HL-60/S4 (cell line): ENCODE results near the gene NAA11.
"Not testable (repeated sequence)": the region's sequence is repeated elsewhere in the genome, so short reads cannot be mapped to it uniquely, and the experiment has no call there.

Source experiments
- in situ Hi-C: fragments of 300-500 bp; cut with MboI; formaldehyde crosslinking; loops from 2 replicates; pipeline ENCODE4 v1.14.3; 2022; ENCODE audit warnings: low sequenced_read_pairs

The NAA11 gene

DNA sequence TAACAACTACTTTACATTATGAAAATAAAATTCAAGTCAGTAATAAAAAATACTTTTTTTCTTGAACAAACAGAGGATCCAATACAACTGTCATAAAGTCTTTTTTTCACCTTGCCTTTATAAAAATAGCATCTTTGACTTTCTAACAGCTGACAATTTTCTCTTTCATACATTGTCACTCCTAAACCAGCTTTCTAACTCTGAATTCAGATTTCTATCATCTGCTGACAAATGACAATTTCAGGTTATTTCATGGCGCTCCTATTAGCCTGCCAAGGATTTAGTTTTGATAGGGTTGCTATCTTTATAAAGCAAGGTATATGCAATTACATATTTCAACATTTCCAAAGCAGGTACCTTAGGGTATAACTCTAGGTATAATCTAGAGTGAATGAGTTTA lies 14.6 kb downstream of the NAA11 start:
- in situ Hi-C loops = no loop called here

DNA sequence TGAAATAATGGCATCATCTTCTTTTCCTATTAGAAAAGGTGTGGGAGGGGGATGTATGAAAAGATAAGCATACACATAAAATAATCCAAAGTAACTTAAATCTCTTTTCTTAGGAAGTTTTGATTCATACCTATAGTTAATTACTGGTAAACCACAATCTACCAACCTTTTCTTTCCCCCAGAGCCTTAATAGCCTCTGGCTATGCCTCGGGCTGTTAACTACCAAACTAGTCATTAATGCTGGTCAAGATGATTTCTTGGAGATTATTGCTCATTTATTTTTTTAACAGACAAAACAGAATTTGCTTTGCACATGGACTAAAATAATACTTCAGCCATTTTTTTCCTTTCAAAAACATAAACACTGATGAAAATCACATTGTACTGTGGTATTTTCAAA lies 16.9 kb downstream of the NAA11 start:
- in situ Hi-C loops = no loop called here

DNA sequence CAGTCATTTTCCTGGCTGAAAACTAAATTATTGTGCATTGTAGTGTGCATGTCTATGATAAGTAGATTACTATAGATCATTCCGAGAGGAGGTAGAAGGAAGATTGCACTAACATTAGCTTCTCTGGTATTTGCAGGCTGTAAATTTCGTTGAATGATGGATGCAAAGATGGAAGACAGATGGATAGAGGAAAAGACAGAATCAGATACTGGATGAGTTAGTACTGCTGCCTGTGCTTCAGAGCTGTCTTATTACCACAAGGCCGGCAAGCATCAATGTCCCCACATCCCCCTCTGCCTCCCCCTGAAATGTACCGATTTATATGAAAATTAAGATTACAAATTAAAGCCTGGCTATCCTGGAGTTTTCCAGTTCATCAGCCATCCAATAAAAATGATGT lies 17.7 kb downstream of the NAA11 start:
- in situ Hi-C loops = no loop called here

GRCh38 chr4:79306795-79307194 lies 19.1 kb downstream of the NAA11 start:
- in situ Hi-C loops = no loop called here

DNA sequence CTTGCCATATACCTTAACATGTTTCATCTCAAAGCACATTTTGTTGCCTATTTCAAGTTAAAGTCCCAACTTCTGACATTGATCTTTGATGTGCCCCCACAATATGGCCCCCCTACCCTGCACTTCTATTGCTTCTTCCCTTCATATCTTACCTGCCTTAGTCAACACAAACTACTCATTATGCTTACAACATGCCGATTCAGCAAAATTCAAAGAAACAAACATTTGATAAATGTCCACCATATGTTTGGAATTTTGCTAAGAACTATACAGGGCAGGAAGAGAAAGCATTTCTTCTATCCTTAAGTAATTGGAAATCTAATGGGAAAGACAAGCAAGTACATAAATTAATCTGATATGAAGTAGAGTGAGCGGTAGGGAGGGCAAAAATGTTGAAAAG lies 25.6 kb downstream of the NAA11 start:
- in situ Hi-C loops = no loop called here

DNA sequence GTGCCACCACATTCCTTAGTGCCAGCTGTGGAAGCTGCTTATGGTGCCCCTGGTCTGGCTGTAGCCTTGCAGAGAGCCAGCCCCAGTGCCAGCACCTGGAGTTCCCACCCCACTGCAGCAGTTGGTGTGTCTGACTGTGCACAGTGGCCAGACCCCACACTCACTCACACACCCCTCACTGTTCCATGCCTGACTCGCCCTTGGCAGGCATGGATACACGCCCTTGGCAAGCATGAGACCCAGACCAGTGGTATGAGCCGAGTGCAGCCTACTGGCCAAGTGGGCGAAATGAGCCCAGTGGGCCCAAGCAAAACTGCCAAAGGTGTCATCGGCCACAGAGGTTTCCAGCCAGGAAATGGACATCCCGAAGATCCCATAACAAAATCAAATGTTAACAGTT lies 27.4 kb downstream of the NAA11 start:
- in situ Hi-C loops = no loop called here

- in situ Hi-C loops = no loop called here
Measured at GRCh38 chr4:79298027-79298426, 27.8 kb downstream of the NAA11 start.

DNA sequence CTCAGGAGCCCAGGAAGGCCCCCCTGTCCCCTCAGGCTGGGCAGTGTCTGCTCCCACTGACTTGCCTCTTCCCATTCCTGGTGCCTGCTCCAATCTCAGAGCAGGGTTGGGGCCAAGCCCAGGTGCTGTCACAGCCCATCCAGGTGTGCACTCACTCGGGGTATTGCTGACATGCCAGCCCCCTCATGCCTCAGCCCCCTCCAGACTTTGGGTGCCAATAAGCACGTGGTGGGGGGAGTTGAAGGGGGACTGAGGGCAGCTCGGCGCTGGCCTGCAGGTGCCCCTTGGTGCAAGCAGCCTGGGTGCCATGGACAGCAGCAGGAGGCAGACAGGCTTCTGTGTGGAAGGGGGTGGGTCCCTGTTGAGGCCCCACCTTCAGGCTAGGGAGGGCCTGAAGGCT lies 28.4 kb downstream of the NAA11 start:
- in situ Hi-C loops = no loop called here

- in situ Hi-C loops = no loop called here
Measured at GRCh38 chr4:79296768-79297428, 29.0 kb downstream of the NAA11 start.

DNA sequence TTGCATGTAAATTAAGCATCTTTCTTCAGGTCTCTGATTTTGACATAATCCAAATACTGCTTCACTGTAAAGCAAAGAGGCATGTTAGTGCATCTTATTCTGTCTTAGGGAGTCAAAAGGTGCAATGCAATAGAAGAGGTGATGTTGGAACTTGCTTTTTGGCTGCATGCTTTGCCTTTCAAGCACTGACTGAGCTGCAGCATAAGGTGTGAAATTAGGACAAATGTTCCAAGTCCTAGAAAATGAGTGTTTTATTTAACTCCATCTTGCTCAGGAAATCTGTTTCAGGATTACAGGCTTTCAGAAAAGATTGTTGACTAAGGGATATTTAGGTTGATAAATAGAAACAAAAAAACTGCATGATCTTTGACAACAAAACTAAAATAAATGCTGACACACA lies 30.8 kb downstream of the NAA11 start:
- in situ Hi-C loops = no loop called here

- in situ Hi-C loops = no loop called here
Measured at GRCh38 chr4:79294064-79294463, 31.8 kb downstream of the NAA11 start.

DNA sequence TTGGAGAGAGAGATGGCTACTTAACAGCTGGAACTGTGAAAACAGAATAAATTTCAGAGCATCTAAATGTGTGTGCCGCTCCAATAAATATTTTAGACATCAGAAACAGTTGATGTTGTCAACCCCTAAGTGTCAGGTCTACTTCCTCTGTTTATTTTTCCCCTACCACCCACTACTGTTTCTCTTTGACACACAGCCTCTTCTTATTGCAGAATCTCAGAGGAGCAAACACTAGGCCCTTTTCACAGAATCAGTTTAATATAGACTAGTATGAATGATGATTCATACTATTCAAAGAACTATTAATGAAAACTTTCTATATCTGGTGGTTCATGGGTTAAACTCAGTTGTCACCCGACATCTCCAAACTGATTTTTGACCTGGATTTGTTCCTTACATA lies 33.9 kb downstream of the NAA11 start:
- in situ Hi-C loops = no loop called here

DNA sequence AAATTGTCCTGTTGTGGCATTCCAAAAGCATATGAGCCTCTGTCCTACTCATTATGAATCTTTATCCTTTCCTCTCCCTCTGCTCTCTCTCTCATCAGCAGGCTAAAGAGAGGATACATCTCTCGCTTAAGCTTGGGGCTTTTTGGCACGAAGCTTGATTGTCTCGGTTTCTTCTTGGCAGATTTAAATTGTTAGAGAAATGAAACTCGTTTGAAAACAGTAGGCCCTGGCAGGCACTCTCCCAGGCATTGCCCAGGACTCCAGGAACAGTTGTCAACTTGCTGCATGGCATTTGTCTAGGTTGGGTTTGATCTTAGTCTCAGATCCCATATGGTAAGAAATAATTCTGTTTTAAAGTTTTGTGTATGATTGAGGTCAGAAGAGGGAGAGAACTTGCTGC lies 35.5 kb downstream of the NAA11 start:
- in situ Hi-C loops = no loop called here

DNA sequence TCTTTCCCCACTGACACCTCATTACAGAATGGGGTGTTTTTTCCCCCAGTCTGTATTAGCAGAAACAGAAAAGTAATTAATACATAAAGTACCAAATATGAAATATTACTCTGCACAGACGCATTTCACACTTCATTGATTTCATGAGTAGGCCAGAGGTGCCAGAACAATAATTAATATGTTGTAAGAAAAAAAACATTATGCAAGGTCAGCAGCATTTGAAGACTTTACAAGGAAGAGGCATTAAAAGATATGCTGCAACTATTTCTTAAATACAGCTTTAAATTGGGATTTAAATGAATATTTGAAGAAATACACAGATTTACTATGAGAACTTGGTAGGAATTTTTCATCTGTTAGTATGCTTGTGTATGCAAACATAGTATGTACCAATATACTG lies 37.7 kb downstream of the NAA11 start:
- in situ Hi-C loops = no loop called here

- in situ Hi-C loops = no loop called here
Measured at GRCh38 chr4:79287718-79288117, 38.1 kb downstream of the NAA11 start.

DNA sequence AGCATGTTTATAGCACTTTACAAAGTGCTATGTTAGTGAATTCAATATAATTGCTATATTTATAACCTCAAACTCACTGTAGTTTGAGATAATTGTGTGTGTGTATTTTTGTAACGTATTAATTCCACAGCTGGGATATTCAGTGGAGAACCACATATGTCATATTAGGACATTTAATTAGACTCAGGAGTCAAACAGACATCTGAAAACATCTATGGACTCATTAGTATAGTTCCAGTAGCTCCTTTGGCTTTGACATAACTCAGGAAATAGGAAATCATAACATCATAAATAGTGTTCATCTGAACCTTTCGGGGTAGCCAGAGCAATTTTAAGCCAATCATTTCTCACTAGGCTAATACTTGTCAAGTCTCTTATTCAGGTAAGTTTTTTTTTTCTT lies 38.8 kb downstream of the NAA11 start:
- in situ Hi-C loops = no loop called here

- in situ Hi-C loops = no loop called here
Measured at GRCh38 chr4:79281566-79282359, 44.1 kb downstream of the NAA11 start.

DNA sequence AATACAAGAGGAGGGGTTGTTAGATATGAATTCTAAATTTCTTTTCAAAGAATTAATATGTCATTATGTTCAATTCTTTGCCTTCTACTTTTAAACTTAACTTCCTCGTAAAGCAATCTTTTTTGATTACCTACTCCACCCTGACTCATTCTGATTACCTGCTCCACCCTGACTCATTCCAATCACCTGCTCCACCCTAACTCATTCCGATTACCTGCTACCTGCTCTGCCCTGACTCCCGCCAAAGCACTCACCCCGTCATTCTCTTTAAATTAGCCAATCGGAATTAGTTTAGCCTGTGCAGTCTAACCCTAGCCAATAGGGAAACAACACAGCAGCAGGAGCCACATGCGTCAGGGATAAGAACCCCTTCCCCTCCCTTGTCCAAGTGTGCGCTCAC lies 48.4 kb downstream of the NAA11 start:
- in situ Hi-C loops = not testable (repeated sequence)

DNA sequence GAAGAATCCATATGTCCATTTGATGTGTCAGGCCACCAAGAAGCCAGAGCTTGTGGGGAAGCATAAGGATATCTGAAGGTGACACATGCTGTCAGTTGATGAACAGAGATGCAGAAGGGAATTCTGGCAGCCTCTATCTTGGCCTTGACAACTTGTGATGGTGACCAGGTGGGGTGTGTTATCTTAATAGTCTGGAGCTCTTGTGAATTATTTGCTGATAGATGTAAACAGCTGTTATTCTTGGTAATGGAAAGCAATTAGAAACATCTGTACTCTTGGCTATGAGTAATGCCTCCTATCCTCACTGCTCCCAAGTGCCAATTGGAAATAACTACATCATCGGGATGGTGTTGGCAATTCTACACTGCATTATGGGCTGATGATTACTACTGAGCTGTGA lies 51.9 kb downstream of the NAA11 start:
- in situ Hi-C loops = no loop called here

GRCh38 chr4:79272761-79273160 lies 53.1 kb downstream of the NAA11 start:
- in situ Hi-C loops = no loop called here

- in situ Hi-C loops = no loop called here
Measured at GRCh38 chr4:79272126-79272525, 53.7 kb downstream of the NAA11 start.

DNA sequence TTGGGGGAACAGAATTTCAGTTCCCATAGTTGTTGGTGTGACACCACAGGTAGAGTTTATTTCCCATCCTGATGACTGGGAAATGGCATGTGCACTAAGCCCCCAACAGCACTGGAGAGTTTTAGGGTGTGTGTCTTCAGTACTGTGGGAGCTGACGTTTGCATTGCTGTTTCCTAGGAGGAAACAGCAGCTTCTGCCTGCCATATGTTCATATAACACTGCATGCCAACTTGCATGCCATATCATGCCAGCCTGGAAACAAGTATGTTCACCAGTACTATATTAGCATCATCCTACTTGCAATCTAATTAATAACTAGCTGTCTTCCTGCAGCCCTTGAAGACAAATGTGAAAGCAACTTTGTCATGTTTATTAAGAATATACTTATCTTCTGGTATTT lies 58.2 kb downstream of the NAA11 start:
- in situ Hi-C loops = no loop called here
